ENCODE results near the gene ANO4. TPM values are rescaled to one million over a fixed set of nuclear protein-coding genes. Genes with fewer than 3 reads are reported as not detected.

ANO4 gene
- total and polyA plus RNA-seq, 8 donors = 0.37 TPM; not detected in 7

DNA sequence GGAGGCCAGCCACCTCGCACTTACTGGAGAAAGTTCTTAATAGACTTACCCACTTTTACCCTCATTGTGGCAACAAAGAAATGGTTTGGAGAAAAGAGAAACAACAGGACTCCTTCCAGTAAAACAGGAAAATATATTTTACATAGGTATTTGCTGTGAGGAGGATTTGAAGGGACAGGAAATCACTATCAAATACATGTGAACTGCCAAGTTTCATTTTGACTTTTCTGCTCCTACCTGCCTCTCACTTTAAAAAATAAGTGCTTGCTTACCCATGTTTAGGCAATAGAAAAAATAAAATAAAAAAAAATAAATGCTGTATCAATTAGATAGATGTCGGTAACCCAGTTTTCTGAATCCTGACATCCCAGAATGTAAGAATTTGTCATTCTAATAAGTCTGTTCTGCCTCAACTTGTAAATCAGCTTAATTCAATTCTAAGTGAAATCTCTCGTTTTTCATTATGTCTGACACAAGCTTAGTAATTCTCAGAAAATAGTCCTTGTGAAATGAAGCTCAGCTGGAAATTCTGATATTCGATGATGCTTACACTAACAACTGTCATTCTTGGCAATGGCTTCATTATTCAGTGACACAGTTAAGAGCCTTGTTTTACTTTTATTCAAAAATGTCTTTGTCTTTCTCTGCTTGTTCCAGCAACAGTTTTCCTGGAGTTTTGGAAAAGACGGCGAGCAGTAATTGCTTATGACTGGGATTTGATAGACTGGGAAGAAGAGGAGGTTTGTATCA, 284.1 kb downstream of the ANO4 start:
- H3K4me1 ChIP-seq = no peaks in the 10 kb centered on the region
- H3K27ac ChIP-seq = no peak overlapping the region
- TF ChIP-seq EP300 (IDR thresholded peaks at IDR 0.05) (no peak), POLR2AphosphoS5 (IDR thresholded peaks at IDR 0.05) (no peak), POLR2A (IDR thresholded peaks at IDR 0.05) (no peak)
- TF ChIP-seq, protein P1, sequence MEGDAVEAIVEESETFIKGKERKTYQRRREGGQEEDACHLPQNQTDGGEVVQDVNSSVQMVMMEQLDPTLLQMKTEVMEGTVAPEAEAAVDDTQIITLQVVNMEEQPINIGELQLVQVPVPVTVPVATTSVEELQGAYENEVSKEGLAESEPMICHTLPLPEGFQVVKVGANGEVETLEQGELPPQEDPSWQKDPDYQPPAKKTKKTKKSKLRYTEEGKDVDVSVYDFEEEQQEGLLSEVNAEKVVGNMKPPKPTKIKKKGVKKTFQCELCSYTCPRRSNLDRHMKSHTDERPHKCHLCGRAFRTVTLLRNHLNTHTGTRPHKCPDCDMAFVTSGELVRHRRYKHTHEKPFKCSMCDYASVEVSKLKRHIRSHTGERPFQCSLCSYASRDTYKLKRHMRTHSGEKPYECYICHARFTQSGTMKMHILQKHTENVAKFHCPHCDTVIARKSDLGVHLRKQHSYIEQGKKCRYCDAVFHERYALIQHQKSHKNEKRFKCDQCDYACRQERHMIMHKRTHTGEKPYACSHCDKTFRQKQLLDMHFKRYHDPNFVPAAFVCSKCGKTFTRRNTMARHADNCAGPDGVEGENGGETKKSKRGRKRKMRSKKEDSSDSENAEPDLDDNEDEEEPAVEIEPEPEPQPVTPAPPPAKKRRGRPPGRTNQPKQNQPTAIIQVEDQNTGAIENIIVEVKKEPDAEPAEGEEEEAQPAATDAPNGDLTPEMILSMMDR (IDR thresholded peaks at IDR 0.05) = no peak
- 65 to 72% (median 67%) methylated on average over 6 of the region's 6 CpGs for WGBS, 5 donors
- no peak overlapping the region for H3K4me3 ChIP-seq
- no peaks in the 10 kb centered on the region for H3K36me3 ChIP-seq
- no peaks in the 10 kb centered on the region for H3K27me3 ChIP-seq
- peaks cover 0 to 5% (median 0%) of the 10 kb centered on the region in 4 donors for H3K9me3 ChIP-seq
- no peak for DNase-seq
- intact Hi-C loops (cut with DNase I; ENCODE audit: low total_unique reads) = no loop called here

DNA sequence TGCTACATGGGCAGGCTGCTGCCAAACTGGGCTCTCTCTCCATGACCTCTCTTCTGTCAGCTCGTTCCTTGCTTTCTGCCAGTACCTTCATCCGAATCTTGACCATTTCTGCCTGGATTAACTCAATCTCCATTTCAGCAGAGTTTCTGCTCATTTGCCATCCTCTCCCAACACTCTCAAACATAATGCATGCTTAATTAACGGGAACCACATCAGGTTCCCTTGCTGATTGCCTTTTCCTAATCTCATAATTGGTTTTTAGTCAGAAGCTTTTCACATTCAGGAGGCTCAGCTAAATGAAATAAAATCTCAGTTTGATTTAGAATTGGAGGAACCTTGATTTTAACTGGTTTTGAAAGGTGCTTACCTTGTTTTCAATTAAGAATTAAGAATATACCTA, 288.1 kb downstream of the ANO4 start:
- no peaks in the 10 kb centered on the region for H3K27me3 ChIP-seq
- WGBS, 5 donors = 44 to 76% (median 57%) methylated on average over 3 of the region's 3 CpGs
- H3K4me1 ChIP-seq = no peaks in the 10 kb centered on the region
- no peak overlapping the region for H3K4me3 ChIP-seq
- intact Hi-C loops (cut with DNase I; ENCODE audit: low total_unique reads) = no loop called here
- TF ChIP-seq POLR2A (IDR thresholded peaks at IDR 0.05) (no peak), EP300 (IDR thresholded peaks at IDR 0.05) (no peak), POLR2AphosphoS5 (IDR thresholded peaks at IDR 0.05) (no peak)
- TF ChIP-seq, protein P1 (IDR thresholded peaks at IDR 0.05) = no peak
- H3K9me3 ChIP-seq = peaks cover 0 to 5% (median 0%) of the 10 kb centered on the region in 4 donors
- no peak for DNase-seq
- no peaks in the 10 kb centered on the region for H3K36me3 ChIP-seq
- H3K27ac ChIP-seq = no peak overlapping the region

DNA sequence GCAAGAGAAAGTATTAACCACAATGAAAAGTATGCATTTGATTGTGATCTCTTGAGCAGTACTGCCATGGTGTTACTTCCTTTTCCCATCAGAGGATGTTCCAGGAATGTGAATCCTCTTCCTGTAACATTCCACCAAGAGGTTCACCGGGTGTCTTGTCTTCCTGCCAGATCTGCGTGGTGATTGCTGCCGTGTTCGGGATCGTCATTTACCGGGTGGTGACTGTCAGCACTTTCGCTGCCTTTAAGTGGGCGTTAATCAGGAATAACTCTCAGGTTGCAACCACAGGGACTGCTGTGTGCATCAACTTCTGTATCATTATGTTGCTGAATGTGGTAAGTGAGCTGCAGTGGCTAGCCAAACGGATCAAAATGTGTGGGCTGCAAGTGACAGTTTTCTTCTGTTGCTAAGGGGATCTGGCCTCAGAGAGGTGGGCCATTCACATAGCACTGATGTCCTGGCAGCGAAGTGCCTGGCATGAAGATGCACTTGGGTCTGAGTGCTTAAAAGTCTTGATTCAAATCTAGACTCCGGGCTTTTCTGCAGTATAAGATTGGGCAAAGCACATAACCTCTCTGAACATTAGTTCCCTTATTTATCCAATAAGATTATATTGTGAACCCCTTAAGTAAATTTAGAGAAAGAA, 292.0 kb downstream of the ANO4 start:
- Histone ChIP-seq H3K4me3 (no peak overlapping the region), H3K9me3 (peaks cover 0 to 4% (median 0%) of the 10 kb centered on the region in 4 donors), H3K36me3 (no peaks in the 10 kb centered on the region), H3K4me1 (no peaks in the 10 kb centered on the region), H3K27ac (no peak overlapping the region), H3K27me3 (no peaks in the 10 kb centered on the region)
- TF ChIP-seq POLR2A (IDR thresholded peaks at IDR 0.05) = no peak
- TF ChIP-seq, protein P1 (IDR thresholded peaks at IDR 0.05) = no peak
- no peak for TF ChIP-seq EP300 (IDR thresholded peaks at IDR 0.05)
- no peak for TF ChIP-seq POLR2AphosphoS5 (IDR thresholded peaks at IDR 0.05)
- WGBS, 5 donors = 34 to 41% (median 41%) methylated on average over 11 of the region's 11 CpGs
- intact Hi-C loops (cut with DNase I; ENCODE audit: low total_unique reads) = no loop called here
- DNase-seq = no peak

DNA sequence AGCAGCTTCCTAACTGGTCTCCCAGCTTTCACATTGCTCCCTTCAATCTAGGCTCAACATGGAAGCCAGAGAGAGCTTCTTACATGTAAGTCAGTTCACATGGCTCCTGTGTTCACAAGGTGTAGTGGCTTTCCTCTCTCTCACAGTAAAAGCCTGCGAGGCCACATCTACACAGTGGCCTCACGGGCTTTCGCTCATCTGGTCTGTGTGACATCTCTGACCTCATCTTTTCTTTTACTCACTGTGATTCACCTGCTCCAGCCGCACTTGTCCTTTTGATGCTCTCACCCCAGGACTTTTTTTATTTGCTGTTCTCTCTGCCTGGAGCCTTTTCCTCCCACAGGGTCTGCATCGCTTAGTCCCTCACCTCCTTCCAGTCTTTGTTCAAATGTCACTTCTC, 293.3 kb downstream of the ANO4 start:
- intact Hi-C loops (cut with DNase I; ENCODE audit: low total_unique reads) = no loop called here
- WGBS, 5 donors = 62 to 70% (median 65%) methylated on average over 5 of the region's 5 CpGs
- H3K36me3 ChIP-seq = no peaks in the 10 kb centered on the region
- TF ChIP-seq EP300 (IDR thresholded peaks at IDR 0.05) = no peak
- TF ChIP-seq, protein P1 (IDR thresholded peaks at IDR 0.05) = no peak
- no peak for TF ChIP-seq POLR2A (IDR thresholded peaks at IDR 0.05)
- TF ChIP-seq POLR2AphosphoS5 (IDR thresholded peaks at IDR 0.05) = no peak
- no peaks in the 10 kb centered on the region for H3K4me1 ChIP-seq
- H3K27me3 ChIP-seq = no peaks in the 10 kb centered on the region
- no peaks in the 10 kb centered on the region for H3K9me3 ChIP-seq
- no peak for DNase-seq
- no peak overlapping the region for H3K4me3 ChIP-seq
- no peak overlapping the region for H3K27ac ChIP-seq

All from stomach (tissue), 9 donors.